Osteocyte (in vitro differentiated cells): ENCODE measurements around the gene TCN2. TPM values are rescaled to one million over a fixed set of nuclear protein-coding genes. Genes with fewer than 3 reads are reported as not detected.
A peak's percentile ranks its signal among the peaks of the same experiment; 100 is the strongest.

Experiments
- DNase-seq: peaks from one replicate; pipeline ENCODE4 v3.0.0; 2021; ENCODE audit warnings: mixed read lengths; ENCODE audit not compliant: unreplicated experiment; ENCODE audit errors: extremely low spot score
- H3K27ac Mint-ChIP-seq: one replicate; pipeline ENCODE4 v1.8.0; 2021; ENCODE audit warnings: mild to moderate bottlenecking, mixed read lengths; ENCODE audit not compliant: unreplicated experiment
- H3K27me3 Mint-ChIP-seq: one replicate; pipeline ENCODE4 v1.8.0; 2021; ENCODE audit warnings: mixed read lengths; ENCODE audit not compliant: unreplicated experiment
- H3K36me3 Mint-ChIP-seq: one replicate; pipeline ENCODE4 v1.8.0; 2021; ENCODE audit warnings: mixed read lengths; ENCODE audit not compliant: unreplicated experiment
- H3K4me1 Mint-ChIP-seq: one replicate; pipeline ENCODE4 v1.8.0; 2021; ENCODE audit warnings: mixed read lengths; ENCODE audit not compliant: unreplicated experiment
- H3K4me3 Mint-ChIP-seq: one replicate; pipeline ENCODE4 v1.8.0; 2021; ENCODE audit warnings: mild to moderate bottlenecking, moderate library complexity, mixed read lengths; ENCODE audit not compliant: unreplicated experiment
- H3K9me3 Mint-ChIP-seq: one replicate; pipeline ENCODE4 v1.8.0; 2021; ENCODE audit warnings: mixed read lengths; ENCODE audit not compliant: unreplicated experiment
- total RNA-seq: library from RNA; stranded (reverse); gene quantifications from 2 replicates; pipeline ENCODE4 v1.2.1, GENCODE V29; 2021
- TF ChIP-seq, protein P1 (sequence below): fragments of 200-600 bp; sonication (generic); IDR thresholded peaks from 2 replicates; pipeline ENCODE4 v1.5.0; 2021; ENCODE audit warnings: antibody characterized with exemption, mild to moderate bottlenecking, moderate library complexity

Gene TCN2
- total RNA-seq, 1 donor from 2014 or later: 57.7 TPM

DNA sequence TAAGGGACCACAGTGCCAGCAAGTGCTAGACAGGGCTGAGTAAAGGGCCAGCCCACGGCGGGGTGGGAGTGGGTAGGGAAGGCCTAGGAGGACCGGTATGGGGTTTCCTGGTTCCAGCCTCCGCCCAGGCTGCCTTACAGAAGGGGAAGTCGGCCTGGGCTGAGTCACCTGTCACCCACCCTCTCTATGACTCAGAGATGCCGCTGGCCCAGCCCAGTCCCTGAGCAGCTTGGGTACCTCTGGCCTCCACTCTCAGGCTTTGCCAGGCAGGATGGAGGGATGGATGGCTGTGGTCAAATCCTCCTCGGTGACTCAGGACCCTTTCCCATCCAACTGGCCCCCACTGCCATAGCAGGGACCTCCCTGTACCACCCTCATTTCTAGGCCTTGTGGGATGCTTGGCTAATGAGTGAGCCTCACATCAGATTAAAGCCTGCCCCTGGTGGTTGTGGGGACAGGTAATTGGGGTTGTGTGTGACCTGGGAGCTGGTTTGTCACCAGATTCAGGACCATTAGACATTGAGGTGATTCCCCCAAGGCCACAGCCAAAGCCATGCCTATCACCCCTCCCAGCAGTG lies 42.5 kb downstream of the TCN2 start:
- H3K27ac Mint-ChIP-seq: no peak overlapping the region
- H3K4me3 Mint-ChIP-seq: no peak overlapping the region
- DNase-seq: no peak
- no peaks in the 10 kb centered on the region for H3K27me3 Mint-ChIP-seq
- no peaks in the 10 kb centered on the region for H3K9me3 Mint-ChIP-seq
- H3K4me1 Mint-ChIP-seq: peaks cover 6% of the 10 kb centered on the region
- H3K36me3 Mint-ChIP-seq: peaks cover 5% of the 10 kb centered on the region
- TF ChIP-seq, protein P1, sequence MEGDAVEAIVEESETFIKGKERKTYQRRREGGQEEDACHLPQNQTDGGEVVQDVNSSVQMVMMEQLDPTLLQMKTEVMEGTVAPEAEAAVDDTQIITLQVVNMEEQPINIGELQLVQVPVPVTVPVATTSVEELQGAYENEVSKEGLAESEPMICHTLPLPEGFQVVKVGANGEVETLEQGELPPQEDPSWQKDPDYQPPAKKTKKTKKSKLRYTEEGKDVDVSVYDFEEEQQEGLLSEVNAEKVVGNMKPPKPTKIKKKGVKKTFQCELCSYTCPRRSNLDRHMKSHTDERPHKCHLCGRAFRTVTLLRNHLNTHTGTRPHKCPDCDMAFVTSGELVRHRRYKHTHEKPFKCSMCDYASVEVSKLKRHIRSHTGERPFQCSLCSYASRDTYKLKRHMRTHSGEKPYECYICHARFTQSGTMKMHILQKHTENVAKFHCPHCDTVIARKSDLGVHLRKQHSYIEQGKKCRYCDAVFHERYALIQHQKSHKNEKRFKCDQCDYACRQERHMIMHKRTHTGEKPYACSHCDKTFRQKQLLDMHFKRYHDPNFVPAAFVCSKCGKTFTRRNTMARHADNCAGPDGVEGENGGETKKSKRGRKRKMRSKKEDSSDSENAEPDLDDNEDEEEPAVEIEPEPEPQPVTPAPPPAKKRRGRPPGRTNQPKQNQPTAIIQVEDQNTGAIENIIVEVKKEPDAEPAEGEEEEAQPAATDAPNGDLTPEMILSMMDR: no peak

DNA sequence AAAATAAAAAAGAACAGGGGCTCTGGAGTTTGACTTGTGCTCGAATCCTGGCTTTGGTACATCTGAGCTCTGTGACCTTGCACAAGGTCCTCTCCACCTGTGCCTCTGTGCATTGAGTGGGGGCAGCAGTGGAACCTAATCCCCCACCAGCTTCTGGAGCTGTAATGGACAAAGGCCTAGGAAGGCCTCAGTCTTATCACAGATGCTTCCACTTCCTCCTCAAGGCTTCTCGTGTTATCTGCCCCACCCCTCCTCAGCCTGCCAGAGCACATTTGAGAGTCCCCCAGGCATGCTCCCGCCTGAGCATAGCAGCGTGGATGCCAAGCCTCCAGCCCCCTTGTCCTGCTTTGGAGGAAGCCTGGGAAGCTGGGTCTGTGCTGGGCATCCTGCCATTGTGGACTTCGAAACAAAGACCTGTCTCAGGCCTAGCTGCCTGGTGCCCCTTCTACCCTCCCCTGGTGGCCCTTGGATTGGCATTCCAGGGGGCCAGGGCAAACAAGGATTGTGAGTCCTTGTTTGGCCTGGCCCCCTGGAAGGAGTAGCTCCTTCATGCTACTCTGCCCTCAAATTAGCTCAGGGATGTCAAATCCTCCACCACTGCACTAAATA lies 43.6 kb downstream of the TCN2 start:
- H3K27ac Mint-ChIP-seq: no peak overlapping the region
- H3K4me1 Mint-ChIP-seq: peaks cover 12% of the 10 kb centered on the region
- H3K27me3 Mint-ChIP-seq: no peaks in the 10 kb centered on the region
- DNase-seq: no peak
- peaks cover 5% of the 10 kb centered on the region for H3K36me3 Mint-ChIP-seq
- TF ChIP-seq, protein P1: no peak
- H3K4me3 Mint-ChIP-seq: no peak overlapping the region
- no peaks in the 10 kb centered on the region for H3K9me3 Mint-ChIP-seq

DNA sequence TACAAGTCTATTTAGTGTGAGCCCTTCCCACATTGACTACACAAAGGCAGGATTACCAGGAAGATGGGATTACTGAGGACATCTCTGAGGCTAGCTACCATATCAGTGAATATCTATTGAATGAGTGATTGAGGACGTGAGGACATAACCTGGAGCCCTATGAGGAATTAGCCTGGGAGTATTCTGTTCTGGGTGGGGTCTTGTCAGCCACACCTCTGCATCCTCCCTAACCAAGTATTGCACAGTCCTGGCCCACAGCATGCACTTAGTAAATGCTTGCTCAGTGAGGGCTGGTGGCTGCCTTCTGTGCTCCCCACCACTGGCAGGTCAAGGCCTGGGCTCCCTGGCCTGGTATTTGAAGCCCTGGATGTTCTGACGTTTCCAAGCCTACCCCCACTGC lies 45.9 kb downstream of the TCN2 start:
- no peak for DNase-seq
- no peaks in the 10 kb centered on the region for H3K27me3 Mint-ChIP-seq
- H3K4me3 Mint-ChIP-seq: no peak overlapping the region
- H3K36me3 Mint-ChIP-seq: peaks cover 4% of the 10 kb centered on the region
- peaks cover 13% of the 10 kb centered on the region for H3K4me1 Mint-ChIP-seq
- no peaks in the 10 kb centered on the region for H3K9me3 Mint-ChIP-seq
- no peak overlapping the region for H3K27ac Mint-ChIP-seq
- TF ChIP-seq, protein P1: no peak

DNA sequence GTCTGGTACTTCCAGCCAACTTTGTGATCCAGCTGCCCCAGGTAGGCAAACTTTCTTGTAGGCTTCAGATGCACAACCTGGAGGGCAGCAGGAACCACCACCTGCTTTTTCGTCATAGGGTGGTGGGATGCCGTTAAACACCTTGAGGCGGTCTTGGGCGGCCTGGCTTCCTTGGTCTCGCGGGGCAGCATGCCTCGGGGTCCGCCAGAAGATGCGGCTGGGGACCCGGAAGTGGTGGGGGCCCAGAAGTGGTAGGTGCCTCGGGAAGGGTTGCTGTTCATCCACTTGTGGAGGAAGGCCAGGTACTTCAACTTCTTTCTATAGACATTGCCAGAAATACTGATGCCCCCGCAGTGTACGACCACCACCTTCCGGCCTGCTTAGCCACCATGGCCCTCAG lies 47.4 kb downstream of the TCN2 start:
- Mint-ChIP-seq H3K4me3 (no peak overlapping the region), H3K9me3 (no peaks in the 10 kb centered on the region), H3K27ac (no peak overlapping the region), H3K4me1 (peaks cover 8% of the 10 kb centered on the region), H3K36me3 (no peaks in the 10 kb centered on the region), H3K27me3 (no peaks in the 10 kb centered on the region)
- TF ChIP-seq, protein P1: no peak
- DNase-seq: no peak

DNA sequence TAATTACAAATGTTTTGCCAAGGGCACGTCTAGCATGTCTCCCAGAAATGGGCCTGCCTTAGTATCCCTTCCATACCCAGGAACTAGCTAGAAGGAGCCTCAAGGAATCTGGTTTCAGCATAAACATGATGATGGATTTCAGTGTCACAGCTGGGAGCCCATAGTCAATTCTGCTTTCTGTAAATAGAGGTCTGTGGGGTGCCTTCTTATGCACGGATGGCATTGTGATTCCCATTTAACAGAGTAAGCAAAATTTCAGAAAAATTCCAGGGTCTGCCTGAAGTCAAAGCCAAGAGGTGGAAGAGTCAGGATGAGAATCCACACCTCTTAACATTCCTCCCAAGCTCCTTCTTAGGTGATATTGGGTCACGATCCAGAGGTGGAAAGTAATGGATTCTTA lies 48.6 kb downstream of the TCN2 start:
- no peak overlapping the region for H3K4me3 Mint-ChIP-seq
- no peaks in the 10 kb centered on the region for H3K9me3 Mint-ChIP-seq
- DNase-seq: no peak
- H3K27me3 Mint-ChIP-seq: no peaks in the 10 kb centered on the region
- peaks cover 11% of the 10 kb centered on the region for H3K4me1 Mint-ChIP-seq
- TF ChIP-seq, protein P1: no peak
- peaks cover 8% of the 10 kb centered on the region for H3K36me3 Mint-ChIP-seq
- H3K27ac Mint-ChIP-seq: peak overlapping the region; percentile 18
